NOMO-1 treated with dmso at 0.1 percent for 144 hours (cell line): Measurements from ENCODE around the gene YY1AP1.
A peak's percentile ranks its signal among the peaks of the same experiment; 100 is the strongest.
"Not testable (repeated sequence)": the region's sequence is repeated elsewhere in the genome, so short reads cannot be mapped to it uniquely, and the experiment has no call there.

Source experiments
- DNase-seq: peaks from one replicate; lab custom pipeline; 2025; ENCODE audit not compliant: unreplicated experiment; lab: John Stamatoyannopoulos, UW

The YY1AP1 gene

DNA sequence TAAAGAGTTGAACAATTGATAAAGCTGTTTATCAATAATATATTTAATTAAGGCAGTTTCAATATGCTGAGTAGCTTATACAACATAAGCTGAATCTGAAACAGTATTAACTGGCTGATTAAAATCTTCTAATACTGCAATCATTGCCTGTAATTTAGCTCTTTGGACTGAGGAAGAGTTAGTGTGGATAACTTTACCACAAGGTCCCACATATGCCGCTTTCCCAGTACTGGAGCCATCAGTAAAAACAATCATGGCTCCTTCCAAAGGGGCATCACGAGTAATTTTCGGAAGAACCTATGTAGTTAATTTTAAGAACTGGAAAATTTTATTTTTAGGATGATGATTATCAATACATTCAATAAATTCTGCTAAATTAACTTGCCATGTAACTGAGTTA is 7.0 kb upstream of the YY1AP1 start:
- no peak for DNase-seq

DNA sequence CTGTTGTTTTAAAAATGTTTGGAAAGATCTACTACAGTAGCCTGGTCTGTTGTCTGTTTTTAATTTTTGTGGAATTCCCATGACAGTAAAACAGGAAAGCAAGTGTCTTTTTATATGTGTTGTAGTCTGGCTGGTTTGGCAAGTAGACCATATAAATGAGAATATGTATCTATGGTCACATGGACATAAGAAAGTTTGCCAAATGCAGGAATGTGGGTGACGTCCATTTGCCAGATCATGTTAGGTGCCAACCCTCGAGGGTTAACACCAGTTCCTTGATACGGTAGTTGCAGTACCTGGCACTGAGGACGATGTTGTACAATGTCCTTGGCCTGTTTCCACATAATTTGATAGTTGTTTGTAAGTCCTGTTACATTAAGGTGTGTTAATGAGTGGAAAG is 6.5 kb upstream of the YY1AP1 start:
- DNase-seq, result no peak

DNA sequence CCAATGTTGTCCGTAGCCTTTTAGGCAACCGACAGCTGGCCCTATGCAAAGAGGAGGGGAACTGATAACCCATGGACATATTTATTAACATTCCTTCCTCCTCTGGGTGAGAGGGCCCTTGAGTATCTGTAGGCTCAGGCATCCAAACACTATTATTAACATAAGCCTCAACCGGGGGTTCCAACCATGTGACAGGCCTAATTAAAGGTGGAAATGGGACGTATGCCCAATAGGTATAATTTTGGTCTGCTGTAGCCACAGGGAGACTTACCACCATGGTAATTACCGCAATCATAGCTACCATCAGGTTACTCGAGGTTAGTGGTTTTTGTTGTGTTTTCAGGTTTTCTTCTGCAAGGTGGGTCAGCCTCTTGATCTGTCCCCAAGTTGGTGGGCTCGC is 5.6 kb upstream of the YY1AP1 start:
- DNase-seq, result no peak

DNA sequence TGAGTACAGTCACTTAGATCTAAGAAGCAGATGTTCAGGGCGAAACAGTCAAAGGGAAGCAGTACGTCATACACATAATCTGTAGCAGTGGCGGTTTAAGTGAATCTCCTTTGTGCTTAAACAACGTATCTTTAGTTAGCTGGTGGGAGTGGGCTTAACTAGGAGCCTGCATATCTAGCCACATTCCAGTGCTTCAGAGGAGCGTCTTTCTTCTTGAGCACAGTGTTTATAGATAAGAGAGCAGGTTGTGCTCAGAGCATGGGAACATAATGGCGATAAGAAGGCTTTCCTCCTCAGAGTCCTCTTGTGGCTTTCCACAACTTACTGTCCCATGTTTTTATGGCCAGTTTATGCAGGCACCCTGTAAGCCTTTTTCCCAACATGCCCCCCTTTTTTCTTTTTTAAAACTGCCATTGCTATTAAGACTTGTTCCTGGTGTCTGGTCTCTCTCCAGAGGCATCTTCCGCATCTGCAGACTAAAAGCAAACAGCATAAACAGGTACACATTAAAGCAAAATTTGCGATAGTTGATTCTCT is 3.5 kb upstream of the YY1AP1 start:
- no peak for DNase-seq

DNA sequence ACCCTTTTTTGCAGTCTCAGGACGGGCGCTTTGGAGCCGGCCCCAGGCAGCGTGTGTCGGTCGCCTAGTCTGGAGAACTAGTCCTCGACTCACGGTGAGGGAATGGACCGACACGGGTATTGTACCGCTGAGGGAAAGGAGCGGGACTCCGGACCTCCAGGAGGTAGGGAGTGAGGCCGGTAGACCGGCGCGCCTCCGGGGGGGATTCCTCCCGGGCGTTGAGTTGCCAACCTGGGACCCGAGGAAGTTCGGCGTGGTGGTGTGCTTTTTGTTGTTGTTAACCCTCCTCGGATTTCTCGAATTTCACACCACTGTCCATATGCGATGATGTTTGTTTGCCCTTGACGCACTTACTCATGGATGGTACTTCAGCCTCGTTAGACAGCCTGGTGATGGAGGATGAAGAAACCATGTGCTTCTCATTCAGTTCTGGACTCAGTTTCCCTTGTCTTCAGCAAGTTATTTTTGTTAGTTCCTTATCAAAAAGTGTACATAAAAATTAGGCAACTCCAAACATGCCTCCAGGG is 570 bp upstream of the YY1AP1 start, which contains the start of gene DAP3:
DAP3 (plus strand) TSS at position 11 of the 527 bp plus-strand sequence. CDS start 20,689 bp downstream, outside the sequence.
- not testable (repeated sequence) for DNase-seq

DNA sequence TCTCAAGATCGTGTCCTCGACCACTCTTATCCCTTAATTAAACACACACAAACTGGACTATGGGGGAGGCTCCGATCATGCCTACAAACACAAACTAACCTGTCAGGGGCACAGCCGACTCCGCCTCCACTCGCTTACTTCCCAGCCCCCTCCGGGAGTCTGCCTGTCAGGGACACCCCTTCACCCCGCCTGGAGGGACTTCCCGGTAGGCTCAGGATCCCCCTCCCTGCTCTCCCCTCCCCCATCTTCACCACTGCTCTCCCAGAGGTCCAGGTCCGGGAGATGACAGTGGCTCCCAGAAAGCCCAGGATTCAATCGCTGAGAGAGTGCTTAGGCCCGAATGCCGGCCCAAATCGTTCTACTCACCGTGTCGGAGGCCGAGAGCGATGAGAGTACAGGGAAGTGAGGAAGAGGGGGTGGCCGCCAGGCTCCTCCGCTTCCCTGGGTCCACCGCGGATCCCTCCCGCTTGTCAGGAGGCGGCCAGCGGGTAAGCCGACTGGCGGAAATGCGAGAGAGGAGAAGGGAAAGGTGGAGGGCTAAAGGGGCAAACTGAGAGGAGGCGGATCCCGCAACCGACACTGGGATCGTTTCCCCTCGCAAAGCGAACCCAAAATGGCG is 760 bp downstream of the YY1AP1 start:
- DNase-seq, result not testable (repeated sequence)

DNA sequence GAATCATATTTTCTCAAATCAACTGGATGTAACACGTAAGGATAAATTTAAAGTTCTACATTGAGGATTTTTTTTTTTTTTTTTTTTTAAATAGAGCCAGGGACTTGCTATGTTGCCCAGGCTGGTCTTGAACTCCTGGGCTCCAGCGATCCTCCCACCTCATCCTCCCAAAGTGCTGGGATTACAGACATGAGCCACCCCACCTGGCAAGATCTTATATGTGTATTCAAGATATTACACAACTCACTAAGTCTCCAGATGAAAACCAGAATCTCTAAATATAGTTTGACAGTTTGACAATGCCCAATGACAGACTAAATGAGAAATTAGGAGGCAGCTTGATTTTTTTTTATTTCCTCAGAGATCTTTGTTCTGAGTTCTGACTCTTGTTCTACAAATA is 6.8 kb downstream of the YY1AP1 start:
- no peak for DNase-seq

DNA sequence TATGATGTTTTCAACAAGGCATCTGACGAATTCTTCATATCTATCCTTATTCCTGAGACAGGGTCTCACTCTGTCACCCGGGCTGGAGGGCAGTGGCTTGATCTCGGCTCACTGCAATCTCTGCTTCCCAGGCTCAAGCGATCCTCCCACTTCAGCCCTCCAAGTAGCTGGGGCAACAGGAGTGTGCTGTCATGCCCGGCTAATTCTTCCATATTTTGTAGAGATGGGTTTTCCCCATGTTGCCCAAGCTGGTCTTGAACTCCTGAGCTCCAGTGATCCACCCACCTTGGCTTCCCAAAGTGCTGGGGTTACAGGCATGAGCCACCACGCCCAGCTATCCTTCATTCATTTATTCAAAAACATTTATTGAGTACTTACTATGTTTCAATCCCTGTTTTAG is 8.0 kb downstream of the YY1AP1 start:
- no peak for DNase-seq

DNA sequence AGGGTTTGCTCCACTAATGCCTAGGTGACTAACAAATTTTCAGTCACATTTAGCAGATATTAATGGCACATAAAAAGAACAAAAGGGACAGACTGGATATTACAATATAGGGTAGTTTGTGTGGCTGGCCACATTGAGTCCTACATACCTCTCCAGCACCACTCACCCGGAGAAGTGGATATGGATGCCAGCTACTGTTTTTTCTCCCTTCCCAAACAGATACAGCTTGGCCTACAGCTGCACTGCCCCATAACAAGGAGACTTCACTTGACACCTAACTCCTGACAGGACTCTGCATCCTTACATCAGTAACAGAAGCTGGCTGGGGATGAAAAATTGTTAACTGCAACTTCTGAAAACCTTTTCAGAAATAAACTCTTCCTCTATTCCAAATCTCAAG is 9.6 kb downstream of the YY1AP1 start:
- not testable (repeated sequence) for DNase-seq

DNA sequence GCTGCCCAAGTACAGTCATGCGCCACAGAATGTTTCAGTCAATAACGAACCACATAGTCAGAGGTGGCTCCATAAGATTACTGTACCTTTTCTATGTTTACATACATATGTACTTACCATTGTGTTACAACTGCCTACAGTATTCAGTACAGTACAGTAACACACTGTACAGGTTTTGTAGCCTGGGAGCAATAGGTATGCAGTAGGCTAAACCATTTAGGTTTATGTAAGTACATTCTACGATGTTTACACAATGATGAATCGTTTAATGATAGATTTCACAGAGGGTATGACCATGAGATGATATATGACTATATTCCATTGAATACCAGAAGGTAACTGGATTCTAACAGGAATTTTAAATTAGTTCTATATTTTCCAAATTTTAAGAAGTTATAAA is 10.5 kb downstream of the YY1AP1 start:
- DNase-seq, result no peak

DNA sequence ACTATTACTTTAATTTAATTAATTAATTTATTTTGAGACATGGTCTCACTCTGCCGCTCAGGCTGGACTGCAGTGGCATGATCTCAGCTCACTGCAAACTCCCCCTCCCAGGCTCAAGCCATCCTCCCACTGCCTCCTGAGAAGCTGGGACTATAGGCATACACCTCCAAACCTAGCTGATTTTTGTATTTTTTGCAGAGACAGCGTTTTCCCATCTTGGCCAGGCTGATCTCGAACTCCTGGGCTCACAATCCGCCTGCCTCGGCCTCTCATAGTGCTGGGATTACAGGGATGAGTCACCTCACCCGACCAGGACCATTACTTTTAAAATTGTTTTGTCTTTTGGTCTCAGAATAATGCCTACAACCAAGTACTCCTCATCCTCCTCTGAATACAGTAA is 15.6 kb downstream of the YY1AP1 start:
- DNase-seq, result no peak

DNA sequence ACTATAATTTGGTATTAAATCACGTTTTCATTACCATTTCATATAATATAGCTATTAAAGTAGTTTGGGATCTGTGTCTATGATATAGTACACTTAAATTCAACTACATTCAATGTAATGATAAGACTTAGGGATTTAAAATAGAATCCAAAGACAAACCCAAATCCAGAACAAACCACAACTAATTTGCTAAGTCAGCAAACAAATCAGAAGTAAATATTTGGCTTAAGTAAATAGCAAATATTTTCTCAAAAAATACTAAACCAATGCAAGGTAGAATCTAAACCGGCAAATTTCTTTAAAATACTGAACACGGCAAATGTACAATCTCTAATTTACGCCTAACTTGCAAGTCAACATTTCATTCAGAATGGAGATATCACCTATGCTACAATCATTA is 16.8 kb downstream of the YY1AP1 start:
- no peak for DNase-seq

DNA sequence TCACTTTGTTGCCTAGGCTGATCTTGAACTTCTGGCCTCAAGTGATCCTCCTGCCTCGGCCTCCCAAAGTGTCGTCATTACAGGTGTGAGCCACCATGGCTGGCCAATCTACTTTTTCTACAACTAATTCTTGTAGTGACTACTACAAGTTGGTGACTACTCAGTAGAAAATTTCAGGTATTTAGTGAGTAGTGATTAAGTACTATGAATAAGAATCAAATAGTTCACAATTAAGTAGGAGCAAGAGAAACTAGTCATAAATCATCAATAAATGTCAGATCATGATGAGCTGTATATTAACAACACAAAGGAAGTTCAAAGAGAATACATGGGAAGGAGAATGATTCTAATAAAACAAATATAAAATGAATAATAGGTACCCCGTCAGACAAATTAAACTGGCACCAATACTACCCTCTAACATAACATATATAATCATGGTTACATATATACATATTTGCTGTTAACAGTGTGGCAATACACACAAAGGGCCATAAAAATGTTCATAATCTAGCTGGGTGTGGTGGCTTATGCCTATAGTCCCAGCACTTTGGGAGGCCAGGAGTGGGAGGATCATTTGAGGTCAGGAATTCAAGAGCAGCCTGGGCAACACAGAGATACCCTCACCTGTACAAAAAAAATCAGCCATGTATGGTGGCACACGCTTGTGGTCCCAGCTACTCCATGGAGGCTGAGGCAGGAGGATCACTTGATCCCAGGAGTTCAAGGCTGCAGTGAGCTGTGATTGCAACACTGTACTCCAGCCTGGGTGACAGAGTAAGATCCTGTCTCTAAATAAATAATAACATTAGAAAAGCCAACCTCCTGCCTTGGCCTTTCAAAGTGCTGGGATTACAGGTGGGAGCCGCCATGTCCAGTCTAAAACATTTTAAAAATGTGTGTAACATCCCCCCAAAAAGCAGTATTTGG is 19.1 kb downstream of the YY1AP1 start:
- no peak for DNase-seq

DNA sequence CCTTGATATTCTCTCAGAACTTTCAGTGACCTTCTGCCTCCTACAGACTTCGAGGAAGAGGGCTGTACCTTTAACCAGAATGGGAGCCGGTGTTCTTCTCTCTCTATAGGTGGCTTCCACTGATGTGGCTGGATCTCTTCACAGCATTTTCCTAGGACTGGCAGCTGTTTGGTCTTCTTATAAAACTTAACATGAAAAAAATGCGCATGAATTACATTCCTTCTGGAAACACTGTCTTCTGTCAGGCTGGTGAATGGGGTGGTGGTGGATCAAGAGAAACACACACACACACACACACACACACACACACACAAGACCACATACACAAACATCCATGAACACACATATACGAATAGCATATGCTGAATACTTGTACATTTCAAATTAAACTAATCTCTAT is 27.3 kb downstream of the YY1AP1 start:
- not testable (repeated sequence) for DNase-seq

DNA sequence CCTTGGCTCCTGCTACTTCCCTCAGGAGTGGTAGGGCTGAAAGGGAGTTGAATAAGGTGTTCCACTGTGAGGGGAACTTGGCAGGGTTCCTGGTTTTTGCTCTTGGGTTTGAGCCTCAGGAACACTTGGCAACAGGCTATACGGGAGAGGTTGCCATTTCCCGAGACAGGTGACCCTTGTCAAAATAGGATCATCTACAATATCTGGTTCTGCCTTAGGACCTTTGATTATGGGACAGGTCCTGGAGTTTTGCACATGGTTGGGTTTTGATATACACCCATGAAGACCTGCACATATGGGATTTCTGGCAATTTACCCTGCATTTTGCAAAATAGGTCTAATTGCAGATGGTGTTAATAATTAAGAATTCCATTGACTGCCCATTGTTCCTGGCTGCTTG is 31.1 kb downstream of the YY1AP1 start:
- no peak for DNase-seq

DNA sequence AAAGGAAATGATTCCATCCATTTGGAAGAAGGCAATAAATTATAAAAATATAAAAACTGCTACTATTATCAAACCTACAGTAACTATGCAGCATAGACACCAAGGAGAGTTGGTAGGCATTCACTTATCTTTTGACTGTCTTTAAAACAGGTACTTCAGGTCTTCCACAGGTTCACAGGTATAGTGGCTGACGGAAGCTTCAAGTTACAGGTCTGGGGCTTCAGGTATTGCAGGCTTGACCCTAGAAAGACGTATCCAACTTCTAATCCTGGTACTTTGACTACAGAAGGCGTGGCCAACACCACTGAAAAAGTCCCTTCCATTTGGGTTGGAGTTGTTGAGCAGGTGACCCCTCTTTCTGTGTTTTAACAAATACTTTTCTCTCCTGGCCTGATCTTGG is 35.6 kb downstream of the YY1AP1 start:
- DNase-seq, result no peak

DNA sequence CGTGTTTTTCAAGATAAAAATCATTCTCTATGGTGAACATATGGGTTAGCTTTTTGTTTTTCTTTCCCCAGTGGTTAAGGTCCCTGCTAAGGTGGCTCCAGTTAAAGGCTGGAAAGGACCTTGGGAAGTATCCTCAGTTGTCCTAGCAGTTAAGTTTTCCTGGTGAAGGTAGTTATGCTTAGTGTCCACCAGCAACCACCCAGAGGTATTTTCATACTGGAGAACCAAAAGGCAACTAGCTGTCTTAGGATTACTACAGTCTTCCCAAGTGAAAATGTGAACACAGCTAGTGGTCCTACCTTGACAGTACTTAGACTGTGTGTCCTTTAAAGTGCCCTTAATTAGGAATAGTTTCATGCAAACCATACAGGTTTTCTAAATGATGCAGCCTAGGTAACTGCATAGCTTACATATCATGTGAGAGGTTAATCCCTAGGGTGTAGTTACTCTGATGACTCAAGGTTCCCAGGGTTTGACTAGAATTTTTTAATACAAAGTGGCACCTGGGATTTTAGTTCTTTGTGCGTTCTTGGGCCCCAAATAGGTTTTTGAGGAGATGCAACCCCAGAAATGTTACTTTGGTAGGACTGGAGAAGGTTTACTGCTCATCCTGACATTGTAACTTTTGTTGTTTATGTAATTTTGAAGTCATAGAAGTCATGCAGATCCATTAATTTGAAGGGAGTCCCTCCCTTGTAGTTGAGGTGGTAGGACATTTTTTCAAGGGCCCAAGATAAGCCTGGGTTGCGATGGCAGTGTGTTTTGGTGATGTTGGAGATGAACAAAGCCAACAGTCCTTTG is 36.5 kb downstream of the YY1AP1 start:
- DNase-seq, result no peak

DNA sequence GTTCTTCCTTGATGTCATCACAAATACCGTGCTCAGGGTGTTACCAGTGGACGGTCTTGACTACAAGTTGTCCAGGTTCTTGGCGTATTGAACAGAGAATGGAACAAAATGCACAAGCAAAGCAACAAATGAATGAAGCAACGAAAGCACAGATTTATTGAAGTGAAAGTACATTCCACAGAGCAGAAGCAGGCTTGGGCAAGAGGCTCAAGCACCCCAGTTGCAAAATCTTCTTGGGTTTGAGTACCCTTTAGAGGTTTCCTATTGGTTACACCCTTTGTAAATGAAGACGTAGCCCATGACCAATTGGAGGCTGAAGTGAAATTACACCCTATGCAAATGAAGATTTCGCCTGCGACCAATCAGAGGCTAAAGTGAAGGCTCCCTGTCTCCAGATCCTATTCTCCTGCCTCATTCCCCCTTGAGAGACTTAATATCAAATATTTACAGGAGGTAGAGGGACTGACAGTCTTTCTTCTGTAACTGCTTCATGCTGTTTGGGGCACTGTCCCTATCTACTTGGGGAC is 38.3 kb downstream of the YY1AP1 start:
- DNase-seq, result no peak

DNA sequence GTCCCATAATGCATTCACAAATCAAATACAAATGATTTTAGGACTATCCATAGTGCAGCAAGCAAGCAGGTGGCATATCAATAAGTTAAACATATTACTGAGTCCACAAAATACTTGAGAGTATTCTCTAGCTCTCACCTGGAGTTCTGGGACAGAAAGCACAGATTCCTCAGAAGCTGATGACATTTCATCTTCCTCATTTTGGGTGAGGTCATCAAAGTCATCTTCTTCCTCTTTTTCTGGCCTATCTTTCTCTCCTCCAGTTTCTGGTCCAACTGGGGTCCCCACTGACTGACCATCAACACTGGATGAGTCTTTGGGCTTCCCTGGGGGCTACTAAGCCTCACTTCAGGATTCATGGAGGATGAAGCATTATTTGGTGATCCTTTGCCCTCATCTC is 38.9 kb downstream of the YY1AP1 start:
- DNase-seq, result peak; percentile 27

DNA sequence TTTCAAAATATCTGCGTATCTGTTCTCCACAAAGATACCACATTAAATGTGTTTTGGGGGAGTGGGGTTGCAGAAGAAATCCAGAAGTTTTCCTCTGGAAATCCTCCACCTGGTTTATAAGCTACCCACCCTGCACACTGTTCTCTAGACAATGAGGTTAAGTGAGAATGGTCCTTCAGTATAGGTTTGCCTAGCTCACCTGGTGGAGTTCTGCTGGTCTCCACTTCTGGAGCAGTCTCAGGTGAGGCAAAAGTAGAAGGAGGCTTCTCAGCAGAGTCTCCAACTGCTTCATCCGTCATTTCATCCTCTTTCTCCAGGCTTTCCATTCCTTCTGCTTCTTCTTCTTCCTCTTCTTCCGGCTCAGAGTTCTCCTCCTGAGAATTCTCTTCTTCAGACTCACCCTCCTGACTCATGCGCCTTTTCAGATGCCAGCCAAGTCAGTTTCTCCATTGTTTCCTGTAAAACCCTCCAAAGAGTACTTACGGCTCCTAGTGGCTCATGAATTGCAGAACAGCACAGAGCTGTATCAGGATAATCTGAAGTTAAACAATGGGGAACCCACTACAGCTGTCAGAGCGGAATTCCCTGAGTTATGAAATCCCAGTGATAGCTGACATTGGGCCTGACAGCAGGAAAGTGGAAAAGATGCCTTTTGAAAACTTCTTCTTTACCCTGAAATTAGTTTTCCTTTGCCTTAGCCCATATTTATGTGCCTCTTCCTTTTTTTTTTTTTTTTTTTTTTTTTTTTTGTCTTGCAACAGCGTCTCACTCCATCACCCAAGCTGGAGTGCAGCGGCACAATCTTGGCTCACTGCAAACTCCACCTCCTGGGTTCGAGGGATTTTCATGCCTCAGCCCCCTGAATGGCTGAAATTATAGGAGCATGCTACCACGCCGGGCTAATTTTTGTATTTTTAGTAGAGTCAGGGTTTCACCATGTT is 40.1 kb downstream of the YY1AP1 start:
- DNase-seq, result peak; percentile 24
